AG04450 (cell line): ENCODE results near the gene AFMID. TPM values are rescaled to one million over a fixed set of nuclear protein-coding genes. Genes with fewer than 3 reads are reported as not detected.
A peak's percentile ranks its signal among the peaks of the same experiment; 100 is the strongest.
"Not testable (repeated sequence)": the region's sequence is repeated elsewhere in the genome, so short reads cannot be mapped to it uniquely, and the experiment has no call there.

Experiments used
- CTCF ChIA-PET: fragments of 300-600, 350-600 bp; formaldehyde crosslinking; extraction: SDS; loops from one replicate; lab custom pipeline; 2022; ENCODE audit warnings: antibody characterized with exemption, inconsistent platforms; lab: Charles Lee
- POLR2A ChIA-PET: fragments of 350-600 bp; formaldehyde crosslinking; extraction: SDS; loops from one replicate; lab custom pipeline; 2021; ENCODE audit warnings: antibody characterized with exemption, inconsistent platforms; lab: Yijun Ruan, JAX
- DNase-seq: peaks from one replicate; pipeline ENCODE4 v3.0.0-alpha.2; 2011; ENCODE audit warnings: low read depth, low spot score
- H3K27ac ChIP-seq: one replicate; pipeline ENCODE4 v1.5.1; 2012; ENCODE audit warnings: low read depth, low read length, control low read depth
- H3K27me3 ChIP-seq: one replicate; pipeline ENCODE4 v1.6.0; 2012; ENCODE audit warnings: low read length; ENCODE audit not compliant: control insufficient read depth, insufficient read depth
- H3K4me3 ChIP-seq: 2 replicates; pipeline ENCODE4 v1.5.1; 2011; ENCODE audit warnings: mild to moderate bottlenecking, low read depth, low read length, control low read depth
- H3K9me3 ChIP-seq: 2 replicates; pipeline ENCODE4 v1.5.1; 2012; ENCODE audit warnings: low read length; ENCODE audit not compliant: control insufficient read depth, insufficient read depth
- polyA plus RNA-seq: library from polyadenylated mRNA; depleted of rRNA; stranded (reverse); fragments of >200 nt; gene quantifications from 2 replicates; pipeline ENCODE4 v1.2.3, GENCODE V29; 2011
- TF ChIP-seq, protein P1 (sequence below): IDR thresholded peaks from 2 replicates; pipeline ENCODE4 v1.5.1; 2011; ENCODE audit warnings: low read depth, low read length, control low read depth, inconsistent platforms

AFMID gene
- polyA plus RNA-seq, 1 experiment: 26.2 TPM

GRCh38 chr17:78168242-78168902 is 18.8 kb upstream of the AFMID start, which contains the start of gene SYNGR2:
Gene SYNGR2 (plus strand): TSS chr17:78168581. CDS start chr17:78168617, 36 bp downstream.
- no peak within 1 kb of the TSS for H3K27ac ChIP-seq
- ChIA-PET CTCF (no interaction called here), POLR2A (no interaction called here)
- H3K9me3 ChIP-seq: no peaks in the 10 kb centered on the region
- no peak for DNase-seq
- TF ChIP-seq, protein P1, sequence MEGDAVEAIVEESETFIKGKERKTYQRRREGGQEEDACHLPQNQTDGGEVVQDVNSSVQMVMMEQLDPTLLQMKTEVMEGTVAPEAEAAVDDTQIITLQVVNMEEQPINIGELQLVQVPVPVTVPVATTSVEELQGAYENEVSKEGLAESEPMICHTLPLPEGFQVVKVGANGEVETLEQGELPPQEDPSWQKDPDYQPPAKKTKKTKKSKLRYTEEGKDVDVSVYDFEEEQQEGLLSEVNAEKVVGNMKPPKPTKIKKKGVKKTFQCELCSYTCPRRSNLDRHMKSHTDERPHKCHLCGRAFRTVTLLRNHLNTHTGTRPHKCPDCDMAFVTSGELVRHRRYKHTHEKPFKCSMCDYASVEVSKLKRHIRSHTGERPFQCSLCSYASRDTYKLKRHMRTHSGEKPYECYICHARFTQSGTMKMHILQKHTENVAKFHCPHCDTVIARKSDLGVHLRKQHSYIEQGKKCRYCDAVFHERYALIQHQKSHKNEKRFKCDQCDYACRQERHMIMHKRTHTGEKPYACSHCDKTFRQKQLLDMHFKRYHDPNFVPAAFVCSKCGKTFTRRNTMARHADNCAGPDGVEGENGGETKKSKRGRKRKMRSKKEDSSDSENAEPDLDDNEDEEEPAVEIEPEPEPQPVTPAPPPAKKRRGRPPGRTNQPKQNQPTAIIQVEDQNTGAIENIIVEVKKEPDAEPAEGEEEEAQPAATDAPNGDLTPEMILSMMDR: no peak
- peaks cover 3% of the 10 kb centered on the region for H3K27me3 ChIP-seq
- H3K4me3 ChIP-seq: peak within 1 kb of the TSS; percentile 60

GRCh38 chr17:78168903-78169793 is 18.0 kb upstream of the AFMID start:
- POLR2A ChIA-PET: interaction anchor here (1.2 kb wide), 1 partner anchor 17 kb away, joined by 4 read pairs; the partner anchor contains the start of genes AFMID and TK1
- Histone ChIP-seq H3K9me3 (no peaks in the 10 kb centered on the region), H3K27me3 (peaks cover 3% of the 10 kb centered on the region), H3K27ac (no peak overlapping the region), H3K4me3 (peak overlapping the region; percentile 60)
- TF ChIP-seq, protein P1: no peak
- CTCF ChIA-PET: interaction anchor here (1.3 kb wide), 1 partner anchor 17 kb away, joined by 8 read pairs; the partner anchor contains the start of gene TK1
- DNase-seq: no peak

DNA sequence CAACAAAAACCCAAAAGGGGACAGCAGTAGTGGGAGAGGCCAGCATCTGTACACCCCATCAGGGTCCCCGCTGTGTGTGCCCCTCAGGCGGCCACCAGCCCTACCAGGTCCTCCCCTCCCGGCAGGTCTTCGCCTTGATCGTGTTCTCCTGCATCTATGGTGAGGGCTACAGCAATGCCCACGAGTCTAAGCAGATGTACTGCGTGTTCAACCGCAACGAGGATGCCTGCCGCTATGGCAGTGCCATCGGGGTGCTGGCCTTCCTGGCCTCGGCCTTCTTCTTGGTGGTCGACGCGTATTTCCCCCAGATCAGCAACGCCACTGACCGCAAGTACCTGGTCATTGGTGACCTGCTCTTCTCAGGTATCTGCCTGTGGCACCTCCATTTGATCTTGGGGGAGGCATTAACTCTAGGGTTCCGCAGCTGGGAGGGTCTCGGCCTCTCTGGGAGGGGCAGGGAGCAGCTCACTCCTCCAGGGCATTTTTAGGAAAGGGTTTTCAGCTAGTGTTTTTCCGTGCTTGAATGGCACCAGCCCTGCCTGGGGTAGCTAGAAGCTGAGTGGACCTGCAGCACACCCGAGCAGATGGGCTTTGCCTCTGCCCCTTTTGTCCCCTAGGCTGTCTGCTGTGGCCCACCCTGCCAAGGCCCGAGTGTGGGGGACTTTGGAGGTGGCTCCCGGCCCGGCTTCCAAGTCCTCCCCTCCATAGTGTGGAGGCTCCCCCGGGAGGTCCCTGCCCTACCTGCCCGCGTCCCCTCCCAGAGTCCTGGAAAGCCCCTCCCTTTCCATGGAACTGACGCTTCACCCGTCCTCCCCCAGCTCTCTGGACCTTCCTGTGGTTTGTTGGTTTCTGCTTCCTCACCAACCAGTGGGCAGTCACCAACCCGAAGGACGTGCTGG is 16.2 kb upstream of the AFMID start:
- H3K27ac ChIP-seq: no peak overlapping the region
- ChIA-PET CTCF (interaction anchor here (1.3 kb wide), 1 partner anchor 16 kb away, joined by 6 read pairs; the partner anchor contains the start of gene TK1), POLR2A (no interaction called here)
- peaks cover 3% of the 10 kb centered on the region for H3K27me3 ChIP-seq
- TF ChIP-seq, protein P1: no peak
- DNase-seq: no peak
- H3K4me3 ChIP-seq: no peak overlapping the region
- H3K9me3 ChIP-seq: no peaks in the 10 kb centered on the region

GRCh38 chr17:78171591-78172248 is 15.4 kb upstream of the AFMID start:
- POLR2A ChIA-PET, H3K27ac ChIP-seq, DNase-seq, H3K9me3 ChIP-seq, H3K4me3 ChIP-seq, H3K27me3 ChIP-seq: not testable (repeated sequence)
- CTCF ChIA-PET: interaction anchor here (1.3 kb wide), 1 partner anchor 15 kb away, joined by 6 read pairs; the partner anchor contains the start of gene TK1
